ENCODE results near the gene TTC7B. TPM values are rescaled to one million over a fixed set of nuclear protein-coding genes. Genes with fewer than 3 reads are reported as not detected.

The TTC7B gene
- total and polyA plus RNA-seq, 2 experiments from 2014 or later = 7.9 to 28.6 TPM

DNA sequence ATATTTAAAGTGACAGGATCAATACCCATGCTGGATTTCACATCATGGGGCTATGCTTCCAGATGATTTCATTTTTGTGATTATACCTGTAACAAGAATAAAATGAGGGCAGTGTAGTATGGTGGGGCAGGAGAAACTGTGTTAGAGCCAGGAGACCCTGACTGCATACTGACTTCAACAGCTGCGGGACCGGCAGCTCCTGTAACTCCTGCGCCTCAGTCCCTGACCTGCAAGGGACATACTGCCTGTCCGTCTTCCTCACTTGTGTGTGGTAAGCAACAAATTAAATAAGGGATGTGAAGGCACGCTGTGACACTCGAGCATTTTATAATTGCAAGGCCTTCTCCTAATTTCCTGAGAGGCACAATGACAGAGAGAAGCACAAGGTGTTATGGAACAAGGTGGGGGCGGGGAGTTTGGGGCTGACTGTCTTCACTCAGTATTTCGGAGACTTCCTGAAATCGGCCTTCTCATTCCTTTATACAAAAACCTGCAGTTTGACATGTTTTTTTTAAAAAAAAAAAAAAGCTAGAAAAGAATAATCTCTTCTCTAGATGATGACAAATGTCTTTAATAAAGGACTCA lies 164.2 kb downstream of the TTC7B start:
- peaks cover 12% of the 10 kb centered on the region; the same call in 1 of the 2 replicates for H3K9me2 ChIP-seq (ENCODE audit: insufficient read depth)
- no peaks in the 10 kb centered on the region for H4K20me1 ChIP-seq (replicated peaks; ENCODE audit: insufficient read depth)
- no peaks in the 10 kb centered on the region for H3K36me3 ChIP-seq (ENCODE audit: insufficient read depth)
- Mint-ChIP-seq H3K36me3 (ENCODE audit: low read depth) (peaks cover 2% of the 10 kb centered on the region; the same call in 1 of the 3 replicates), H3K9me3 (no peaks in the 10 kb centered on the region), H3K27ac (no peak overlapping the region), H3K4me1 (peaks cover 40% of the 10 kb centered on the region), H3K27me3 (ENCODE audit: insufficient read depth, low read depth, poor library complexity) (peaks cover 1% of the 10 kb centered on the region), H3K4me3 (no peak overlapping the region)
- ATAC-seq = peak; percentile 49
- no peak overlapping the region for H3K4me3 ChIP-seq
- no peak for DNase-seq (ENCODE audit: low spot score)
- H3F3A ChIP-seq (replicated peaks; ENCODE audit: low read depth) = no peaks in the 10 kb centered on the region
- no peak overlapping the region; the same call in 1 of the 2 replicates for H3K4me2 ChIP-seq
- TF ChIP-seq EZH2 (IDR thresholded peaks at IDR 0.05; ENCODE audit: low read depth, unreplicated experiment) (no peak), CTCF (conservative IDR thresholded peaks at IDR 0.05; ENCODE audit: low read depth in 2 of 2) (no peak), STAT1 (IDR thresholded peaks at IDR 0.05; ENCODE audit: unreplicated experiment) (no peak), ZNF462 (CRISPR knock-in tag; IDR thresholded peaks at IDR 0.05) (no peak), POLR2AphosphoS5 (IDR thresholded peaks at IDR 0.05; ENCODE audit: low read depth) (no peak), NANOG (IDR thresholded peaks at IDR 0.05; ENCODE audit: borderline replicate concordance) (no peak), EZH2phosphoT487 (IDR thresholded peaks at IDR 0.05; ENCODE audit: unreplicated experiment) (no peak), JUNB (IDR thresholded peaks at IDR 0.05; ENCODE audit: unreplicated experiment) (no peak), ZNF331 (CRISPR knock-in tag; IDR thresholded peaks at IDR 0.05; ENCODE audit: low read depth) (no peak), CREB1 (CRISPR knock-in tag; IDR thresholded peaks at IDR 0.05; ENCODE audit: low read depth) (no peak), ZNF114 (CRISPR knock-in tag; IDR thresholded peaks at IDR 0.05) (no peak)
- TF ChIP-seq, protein P1, sequence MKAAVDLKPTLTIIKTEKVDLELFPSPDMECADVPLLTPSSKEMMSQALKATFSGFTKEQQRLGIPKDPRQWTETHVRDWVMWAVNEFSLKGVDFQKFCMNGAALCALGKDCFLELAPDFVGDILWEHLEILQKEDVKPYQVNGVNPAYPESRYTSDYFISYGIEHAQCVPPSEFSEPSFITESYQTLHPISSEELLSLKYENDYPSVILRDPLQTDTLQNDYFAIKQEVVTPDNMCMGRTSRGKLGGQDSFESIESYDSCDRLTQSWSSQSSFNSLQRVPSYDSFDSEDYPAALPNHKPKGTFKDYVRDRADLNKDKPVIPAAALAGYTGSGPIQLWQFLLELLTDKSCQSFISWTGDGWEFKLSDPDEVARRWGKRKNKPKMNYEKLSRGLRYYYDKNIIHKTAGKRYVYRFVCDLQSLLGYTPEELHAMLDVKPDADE (IDR thresholded peaks at IDR 0.05) = no peak
- TF ChIP-seq, protein P2, sequence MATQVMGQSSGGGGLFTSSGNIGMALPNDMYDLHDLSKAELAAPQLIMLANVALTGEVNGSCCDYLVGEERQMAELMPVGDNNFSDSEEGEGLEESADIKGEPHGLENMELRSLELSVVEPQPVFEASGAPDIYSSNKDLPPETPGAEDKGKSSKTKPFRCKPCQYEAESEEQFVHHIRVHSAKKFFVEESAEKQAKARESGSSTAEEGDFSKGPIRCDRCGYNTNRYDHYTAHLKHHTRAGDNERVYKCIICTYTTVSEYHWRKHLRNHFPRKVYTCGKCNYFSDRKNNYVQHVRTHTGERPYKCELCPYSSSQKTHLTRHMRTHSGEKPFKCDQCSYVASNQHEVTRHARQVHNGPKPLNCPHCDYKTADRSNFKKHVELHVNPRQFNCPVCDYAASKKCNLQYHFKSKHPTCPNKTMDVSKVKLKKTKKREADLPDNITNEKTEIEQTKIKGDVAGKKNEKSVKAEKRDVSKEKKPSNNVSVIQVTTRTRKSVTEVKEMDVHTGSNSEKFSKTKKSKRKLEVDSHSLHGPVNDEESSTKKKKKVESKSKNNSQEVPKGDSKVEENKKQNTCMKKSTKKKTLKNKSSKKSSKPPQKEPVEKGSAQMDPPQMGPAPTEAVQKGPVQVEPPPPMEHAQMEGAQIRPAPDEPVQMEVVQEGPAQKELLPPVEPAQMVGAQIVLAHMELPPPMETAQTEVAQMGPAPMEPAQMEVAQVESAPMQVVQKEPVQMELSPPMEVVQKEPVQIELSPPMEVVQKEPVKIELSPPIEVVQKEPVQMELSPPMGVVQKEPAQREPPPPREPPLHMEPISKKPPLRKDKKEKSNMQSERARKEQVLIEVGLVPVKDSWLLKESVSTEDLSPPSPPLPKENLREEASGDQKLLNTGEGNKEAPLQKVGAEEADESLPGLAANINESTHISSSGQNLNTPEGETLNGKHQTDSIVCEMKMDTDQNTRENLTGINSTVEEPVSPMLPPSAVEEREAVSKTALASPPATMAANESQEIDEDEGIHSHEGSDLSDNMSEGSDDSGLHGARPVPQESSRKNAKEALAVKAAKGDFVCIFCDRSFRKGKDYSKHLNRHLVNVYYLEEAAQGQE (IDR thresholded peaks at IDR 0.05; ENCODE audit: unreplicated experiment) = no peak
- no peaks in the 10 kb centered on the region for H3K27me3 ChIP-seq (ENCODE audit: insufficient read depth)
- H3K4me1 ChIP-seq (ENCODE audit: insufficient read depth) = peaks cover 14% of the 10 kb centered on the region
- no peak overlapping the region for H3K27ac ChIP-seq (ENCODE audit: low read depth)
- no peaks in the 10 kb centered on the region for H3K79me2 ChIP-seq (replicated peaks; ENCODE audit: insufficient read depth)
- H2AFZ ChIP-seq = no peak overlapping the region

Measured in GM23338 (cell line).